ENCODE results near the gene KCNC4.

The KCNC4 gene

DNA sequence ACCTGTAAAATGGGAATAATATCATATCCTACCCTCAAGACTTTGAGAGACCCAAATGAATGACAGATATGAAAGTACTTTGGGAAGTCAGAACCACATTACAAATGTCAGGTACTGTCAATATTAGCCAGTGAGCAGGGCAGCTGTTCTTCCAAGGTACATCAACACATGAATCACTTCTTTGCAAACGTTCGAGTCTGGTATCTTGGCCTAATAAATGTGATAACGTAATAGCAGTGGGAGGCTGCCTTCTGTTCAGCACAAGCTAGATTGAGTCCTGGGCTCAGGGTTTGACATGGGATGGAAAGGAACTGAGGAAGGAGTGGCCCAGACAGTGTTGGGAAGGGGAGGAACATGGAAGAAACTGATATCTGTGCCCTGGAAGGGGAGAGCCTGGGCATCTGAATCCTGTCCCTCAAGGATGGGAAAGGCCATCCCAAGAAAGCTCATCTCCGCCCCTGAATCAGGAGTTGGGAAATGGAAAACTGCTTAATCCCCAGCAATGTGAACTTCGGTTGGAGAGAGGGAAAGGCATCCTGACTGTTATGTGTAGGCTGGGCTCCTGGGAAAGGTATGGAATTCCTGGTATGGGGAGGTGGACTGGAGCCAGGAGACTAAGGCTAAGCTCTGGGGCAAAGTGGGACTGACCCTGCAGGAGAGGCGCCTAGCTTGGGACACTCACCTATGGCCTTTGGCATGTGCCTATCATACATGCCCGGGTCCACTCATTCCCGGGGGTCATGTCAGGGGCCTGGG, 14.3 kb downstream of the KCNC4 start:
- TF ChIP-seq POLR2A (IDR thresholded peaks at IDR 0.05; ENCODE audit: low read length): no peak
- TF ChIP-seq GATA1 (IDR thresholded peaks at IDR 0.05; ENCODE audit: low read depth, low read length): no peak
- DNase-seq: no peak

DNA sequence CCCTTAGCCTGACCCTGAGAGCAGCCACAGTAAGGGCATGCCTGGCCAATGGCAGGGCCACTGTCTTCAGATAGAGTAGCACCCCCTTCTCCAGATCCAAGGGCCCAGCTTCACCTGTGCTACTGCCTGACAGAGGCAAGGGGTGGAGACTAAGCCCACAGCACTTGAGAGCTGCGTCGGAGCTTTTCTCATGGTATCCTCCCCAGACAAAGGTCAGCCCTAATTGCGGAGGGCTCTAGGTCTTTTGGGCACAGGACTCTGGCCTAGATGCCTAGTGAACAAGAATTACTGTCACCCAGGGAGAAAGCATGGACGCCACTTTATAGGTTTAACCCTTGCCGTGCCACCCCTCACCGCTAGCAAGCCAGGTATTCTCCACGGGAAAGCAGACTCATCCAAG, 15.1 kb downstream of the KCNC4 start:
- no peak for DNase-seq
- TF ChIP-seq POLR2A (IDR thresholded peaks at IDR 0.05; ENCODE audit: low read length): no peak
- TF ChIP-seq GATA1 (IDR thresholded peaks at IDR 0.05; ENCODE audit: low read depth, low read length): no peak

DNA sequence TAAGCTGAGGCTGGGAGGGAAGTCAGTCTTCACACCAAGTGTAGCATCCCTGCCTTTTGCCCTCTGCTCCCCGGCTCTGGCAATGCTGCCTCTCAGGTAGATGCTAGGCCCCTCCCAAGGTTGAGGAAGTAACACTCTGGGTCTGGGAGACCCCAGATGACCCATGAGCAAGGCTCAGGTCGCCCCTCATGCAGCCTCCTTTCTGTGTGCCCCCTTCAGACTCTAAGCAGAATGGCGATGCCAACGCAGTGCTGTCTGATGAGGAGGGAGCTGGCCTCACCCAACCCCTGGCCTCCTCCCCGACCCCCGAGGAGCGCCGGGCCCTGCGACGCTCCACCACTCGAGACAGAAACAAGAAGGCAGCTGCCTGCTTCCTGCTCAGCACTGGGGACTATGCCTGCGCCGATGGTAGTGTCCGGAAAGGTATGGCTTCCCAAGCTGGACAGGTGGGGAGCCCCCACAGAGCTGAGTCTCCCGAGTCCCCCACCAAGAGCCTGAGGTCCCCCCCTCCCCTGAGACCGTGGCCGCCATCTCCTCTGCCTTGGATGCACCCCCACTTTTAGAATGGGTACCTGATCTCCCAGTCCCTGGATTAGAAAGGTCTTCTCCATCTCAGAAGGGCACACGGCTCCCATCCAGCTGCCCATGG, 15.8 kb downstream of the KCNC4 start:
- TF ChIP-seq POLR2A (IDR thresholded peaks at IDR 0.05; ENCODE audit: low read length): no peak
- no peak for TF ChIP-seq GATA1 (IDR thresholded peaks at IDR 0.05; ENCODE audit: low read depth, low read length)
- DNase-seq: no peak

DNA sequence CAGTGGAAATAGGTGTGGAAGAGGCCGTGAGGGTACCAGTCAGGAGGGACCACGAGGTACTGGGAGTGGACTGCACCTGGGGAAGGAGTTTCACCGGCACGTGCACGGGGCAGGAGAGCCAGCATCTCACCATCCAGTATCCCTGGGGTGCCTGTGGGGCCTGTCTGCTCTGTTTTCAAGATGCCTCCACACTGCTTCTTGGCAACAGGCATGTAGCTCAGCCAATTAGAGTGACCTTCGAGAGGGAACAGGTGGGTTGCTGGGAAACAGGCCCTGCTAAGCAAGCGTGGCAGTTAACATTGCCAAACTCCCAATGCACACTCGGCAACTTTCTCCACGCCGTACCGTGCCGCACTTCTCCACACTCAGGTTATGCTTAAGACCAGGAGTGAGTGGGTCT, 17.7 kb downstream of the KCNC4 start:
- DNase-seq: no peak
- TF ChIP-seq GATA1 (IDR thresholded peaks at IDR 0.05; ENCODE audit: low read depth, low read length): no peak
- TF ChIP-seq POLR2A (IDR thresholded peaks at IDR 0.05; ENCODE audit: low read length): no peak

DNA sequence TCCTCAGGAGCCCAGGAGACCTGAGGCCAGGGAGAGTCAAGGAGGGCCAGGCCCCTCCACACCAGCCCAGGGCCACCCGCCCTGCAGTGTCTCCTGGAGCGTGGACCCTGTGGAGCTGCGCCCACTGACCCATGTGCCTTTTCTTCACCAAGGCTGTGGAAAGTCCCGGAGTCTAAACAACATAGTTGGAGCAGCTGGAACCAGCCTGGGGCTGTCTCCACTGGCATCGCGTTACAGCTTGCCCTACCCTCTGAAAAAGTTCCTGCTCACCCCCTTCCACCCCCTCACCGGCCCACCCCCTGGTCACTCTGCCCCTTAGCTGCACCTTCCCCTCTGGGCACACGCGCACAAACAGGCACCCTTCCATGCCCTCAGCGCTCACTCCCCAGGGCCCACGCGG, 18.3 kb downstream of the KCNC4 start:
- TF ChIP-seq GATA1 (IDR thresholded peaks at IDR 0.05; ENCODE audit: low read depth, low read length): no peak
- no peak for TF ChIP-seq POLR2A (IDR thresholded peaks at IDR 0.05; ENCODE audit: low read length)
- no peak for DNase-seq

DNA sequence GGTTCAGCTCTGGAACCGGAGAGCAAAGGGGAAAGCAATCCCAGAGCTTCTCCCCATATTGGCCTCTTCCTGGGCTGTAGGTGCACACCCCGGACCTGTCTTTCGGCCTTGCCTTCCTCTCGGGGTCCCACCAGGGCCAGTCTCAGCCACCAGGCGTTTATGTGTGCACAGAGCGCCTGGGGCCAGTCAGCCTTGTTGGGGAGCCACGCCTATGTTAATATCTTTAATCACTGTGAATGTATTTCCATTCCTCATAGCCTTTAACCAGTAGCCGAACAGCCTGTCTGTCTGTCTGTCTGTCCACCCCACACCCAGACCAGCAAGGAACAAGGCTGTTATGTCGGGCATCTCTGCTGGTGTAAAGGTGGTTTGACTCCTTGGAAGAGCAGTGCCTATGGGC, 18.8 kb downstream of the KCNC4 start:
- no peak for DNase-seq

DNA sequence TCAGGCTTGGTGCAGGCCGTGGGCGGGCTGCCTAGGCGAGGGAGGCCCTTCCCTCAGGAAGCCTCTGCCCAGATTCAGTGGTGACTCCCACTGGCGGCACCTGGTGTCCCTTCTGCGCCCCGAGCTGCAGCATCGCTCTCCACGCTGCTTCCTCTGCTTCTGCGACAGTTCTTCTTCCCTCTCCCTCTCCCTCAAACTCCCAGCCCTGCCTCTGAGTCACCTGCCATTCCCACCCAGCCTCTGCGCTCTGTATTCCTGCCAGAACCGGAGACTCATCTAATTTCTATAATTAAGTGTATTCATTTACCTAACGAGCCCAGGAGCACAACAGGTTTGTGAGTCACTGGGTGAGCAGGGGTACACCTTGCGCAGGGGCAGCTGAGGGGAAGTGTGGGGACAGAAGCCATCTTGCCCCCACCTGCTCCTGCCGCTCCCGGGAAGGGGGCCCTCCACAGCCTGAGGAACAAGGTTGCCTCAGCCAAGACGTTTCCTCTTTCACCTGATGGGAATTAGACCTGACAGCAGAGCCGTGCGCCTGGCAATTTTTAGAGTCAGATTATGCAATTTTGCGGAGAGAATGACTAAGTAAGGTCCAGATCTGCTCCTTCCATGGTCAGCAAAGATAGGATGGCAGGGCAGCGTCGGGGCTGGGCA, 19.4 kb downstream of the KCNC4 start:
- no peak for DNase-seq

More for the DNA sequence above, 18.8 kb downstream of the KCNC4 start:
- no peak for TF ChIP-seq POLR2A (IDR thresholded peaks at IDR 0.05; ENCODE audit: low read length)

DNA sequence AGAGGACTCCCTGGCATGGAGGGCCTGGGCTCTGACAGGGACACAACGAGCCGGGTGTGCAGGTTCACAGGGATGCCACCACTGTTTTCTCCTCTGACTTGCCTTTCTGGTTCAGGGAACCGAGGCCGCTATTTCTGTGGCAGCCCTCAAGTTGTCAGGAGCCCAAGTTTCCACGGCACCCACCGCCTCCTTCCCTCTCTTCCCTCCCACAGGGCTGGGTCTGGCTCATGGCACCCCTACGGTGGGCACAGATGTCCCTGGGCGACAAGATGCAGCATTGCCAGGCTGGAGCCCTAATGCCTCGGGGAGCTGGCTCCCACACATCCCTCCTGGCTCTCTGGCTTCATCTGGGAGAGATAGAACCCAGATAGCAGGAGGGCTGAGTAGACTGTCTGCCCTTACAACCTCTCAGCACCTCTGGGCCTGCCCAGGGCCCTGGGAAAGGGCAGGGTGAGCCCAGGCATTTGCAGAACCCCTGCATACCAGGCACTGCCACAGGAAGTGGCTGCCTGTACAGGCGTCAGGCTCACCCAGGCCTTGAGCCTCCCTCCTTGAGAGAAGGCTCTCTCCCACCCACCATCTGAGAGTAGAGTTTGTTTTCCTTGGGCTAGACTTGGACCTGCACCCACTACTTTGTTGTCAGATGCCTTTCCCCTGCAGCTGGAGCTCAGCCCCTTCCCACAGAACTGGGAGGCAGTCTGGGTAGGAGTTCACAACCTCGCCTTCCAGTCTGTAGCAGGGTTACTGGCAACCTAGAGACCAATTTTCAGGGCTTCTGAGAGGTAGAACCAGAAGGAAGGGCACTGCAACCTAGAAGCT, 20.5 kb downstream of the KCNC4 start:
- no peak for DNase-seq
- TF ChIP-seq GATA1 (IDR thresholded peaks at IDR 0.05; ENCODE audit: low read depth, low read length) (no peak), POLR2A (IDR thresholded peaks at IDR 0.05; ENCODE audit: low read length) (no peak)

More for the DNA sequence above, 19.4 kb downstream of the KCNC4 start:
- TF ChIP-seq POLR2A (IDR thresholded peaks at IDR 0.05; ENCODE audit: low read length): no peak
- TF ChIP-seq GATA1 (IDR thresholded peaks at IDR 0.05; ENCODE audit: low read depth, low read length): no peak

DNA sequence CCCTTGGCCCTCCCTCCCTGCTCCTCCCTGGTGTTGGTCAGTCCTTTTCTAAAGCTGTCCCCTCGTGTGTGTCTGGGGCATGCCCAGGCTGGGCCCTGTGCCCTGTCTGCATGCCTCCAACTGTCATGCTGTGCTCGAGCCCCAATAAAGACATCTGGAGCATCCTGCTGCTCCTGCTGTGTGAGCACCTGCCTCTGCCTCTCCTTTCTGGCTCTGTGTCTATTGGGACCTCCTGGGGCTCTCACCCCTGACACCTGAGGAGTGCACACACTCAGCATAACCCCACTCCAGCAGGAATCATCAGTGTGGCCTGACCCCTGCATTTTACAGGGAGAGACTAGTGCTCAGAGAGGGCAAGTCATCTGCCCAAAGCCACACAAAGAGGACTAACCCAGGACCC, 23.7 kb downstream of the KCNC4 start:
- no peak for DNase-seq
- no peak for TF ChIP-seq POLR2A (IDR thresholded peaks at IDR 0.05; ENCODE audit: low read length)
- TF ChIP-seq GATA1 (IDR thresholded peaks at IDR 0.05; ENCODE audit: low read depth, low read length): no peak

DNA sequence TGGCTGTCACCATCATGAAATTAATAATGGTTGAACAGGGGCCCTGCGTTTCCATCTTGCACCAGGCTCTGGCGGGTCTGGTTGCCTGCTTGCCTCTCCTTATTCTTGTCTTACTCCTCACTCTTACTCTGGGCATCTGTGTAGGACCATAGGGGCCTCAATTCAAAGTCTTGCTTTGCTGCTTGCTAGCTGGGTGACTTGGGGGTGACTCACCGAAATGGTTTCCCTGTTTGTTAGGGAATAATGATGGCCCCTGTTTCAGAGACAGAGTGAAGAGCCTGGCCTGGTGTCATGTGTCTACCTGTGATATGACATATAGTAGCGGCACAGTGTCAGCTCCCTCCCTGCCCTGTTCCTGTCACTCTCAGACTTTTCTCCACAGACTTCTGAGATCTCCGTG, 24.6 kb downstream of the KCNC4 start:
- TF ChIP-seq POLR2A (IDR thresholded peaks at IDR 0.05; ENCODE audit: low read length) (no peak), GATA1 (IDR thresholded peaks at IDR 0.05; ENCODE audit: low read depth, low read length) (no peak)
- peak in 1 of 2 experiments; percentile 3 for DNase-seq

DNA sequence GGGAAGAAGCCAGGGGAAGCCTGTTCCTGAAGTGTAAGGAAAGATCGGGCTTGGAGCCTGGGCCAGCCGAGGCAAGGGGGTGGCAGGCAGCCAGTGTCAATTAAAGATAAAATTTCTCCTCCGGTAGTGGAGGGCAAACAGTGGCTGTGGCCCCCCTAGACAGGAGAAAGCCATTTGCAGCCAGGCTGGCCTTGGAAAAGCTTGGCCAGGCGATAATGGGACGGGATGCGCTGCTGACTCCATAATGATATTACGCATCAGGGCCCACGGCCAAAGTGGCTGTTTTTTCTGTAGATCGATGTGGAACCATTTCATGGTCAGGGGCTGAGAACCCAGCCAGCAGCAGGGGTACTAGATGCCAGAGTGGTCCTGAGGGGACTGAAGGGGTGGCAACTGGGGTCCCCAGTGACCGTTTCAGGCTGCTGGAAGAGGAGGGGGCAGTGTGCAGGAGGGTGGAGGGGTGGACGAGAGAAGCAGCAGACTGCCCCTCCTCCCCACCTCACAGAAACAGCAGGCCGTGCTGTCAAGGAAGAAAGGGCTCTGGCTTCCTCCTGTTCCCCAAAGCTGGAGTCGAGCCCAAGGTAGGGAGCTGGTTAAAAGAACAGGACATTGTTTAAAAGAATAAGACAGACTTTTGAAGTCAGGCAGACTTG, 25.2 kb downstream of the KCNC4 start:
- TF ChIP-seq POLR2A (IDR thresholded peaks at IDR 0.05; ENCODE audit: low read length) (no peak), GATA1 (IDR thresholded peaks at IDR 0.05; ENCODE audit: low read depth, low read length) (no peak)
- no peak for DNase-seq

DNA sequence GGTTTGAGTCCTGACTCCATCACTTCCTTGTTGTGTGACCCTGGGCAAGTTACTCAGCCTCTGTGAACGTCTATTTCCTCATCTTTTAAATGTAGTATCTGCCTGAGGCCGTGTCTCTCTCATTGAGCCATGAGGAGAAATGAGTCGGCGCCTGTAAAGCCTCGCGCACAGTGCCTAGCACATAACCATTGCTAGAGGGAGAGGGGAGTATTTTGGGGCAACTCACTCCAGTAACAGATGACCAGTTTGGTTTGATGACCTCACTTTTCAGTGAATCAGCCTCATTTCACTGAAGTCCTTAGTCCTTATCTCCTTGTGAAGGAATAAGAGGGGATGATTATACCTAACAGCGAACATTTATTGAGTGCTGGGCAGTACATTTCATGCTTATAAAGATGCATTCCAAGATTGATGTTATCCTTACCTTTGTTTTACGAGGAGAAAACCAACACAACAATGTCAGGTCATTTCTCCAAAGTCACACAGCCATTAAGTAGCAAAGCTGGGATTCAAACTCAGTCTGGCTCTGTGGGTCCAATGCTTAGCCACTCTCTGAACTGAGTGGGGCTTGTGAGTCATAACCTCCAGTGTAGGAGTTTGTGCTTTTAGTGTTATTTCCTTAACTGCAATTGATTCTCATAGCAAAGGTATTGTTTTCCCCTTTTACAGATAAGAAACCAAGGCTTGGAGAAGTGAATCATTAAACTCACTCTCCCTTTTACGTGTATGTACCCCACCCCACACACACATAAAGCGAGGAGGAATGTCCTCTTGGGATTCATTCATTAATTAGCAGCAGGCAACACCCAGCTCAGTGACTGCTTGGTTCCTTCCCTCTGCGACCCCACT, 25.9 kb downstream of the KCNC4 start:
- TF ChIP-seq GATA1 (IDR thresholded peaks at IDR 0.05; ENCODE audit: low read depth, low read length) (no peak), POLR2A (IDR thresholded peaks at IDR 0.05; ENCODE audit: low read length) (no peak)
- peak in 1 of 2 experiments; percentile 55 for DNase-seq
